Adrenal gland (tissue), 5 donors: ENCODE results near the gene CDK6.

Source experiments
- CTCF ChIP-seq, 6 experiments: fragments of 450-650 bp in 4 of 6; fragments of 200-600 bp in 2 of 6; sonication (generic) in 1 of 6; IDR thresholded peaks; 1 replicate in 5 of 6; 2 replicates in 1 of 6; pipeline versions ENCODE4 v1.5.1 to v1.8.0; 2016 to 2021; ENCODE audit warnings: antibody characterized with exemption in 6 of 6, mild to moderate bottlenecking in 2 of 6, moderate library complexity in 1 of 6
- POLR2A ChIP-seq, 2 donors: fragments of 450-650 bp; IDR thresholded peaks; one replicate each; pipeline ENCODE4 v1.6.1; 2017; ENCODE audit warnings: antibody characterized with exemption in 2 of 2, mild to moderate bottlenecking in 2 of 2, moderate library complexity in 1 of 2
- donor health status: DM: no; HTN: no; CAD: no.

- TF ChIP-seq POLR2A (IDR thresholded peaks at IDR 0.05) (peak in 1 of 2 donors; percentile 70), CTCF (IDR thresholded peaks at IDR 0.05) (no peak)
Measured at GRCh38 chr7:92835261-92835850, 1.0 kb downstream of the CDK6 start.
